GM12874 (cell line): Measurements from ENCODE around the gene SLC16A3.

ENCODE experiments used
- TF ChIP-seq, protein P1 (sequence below): IDR thresholded peaks from 2 replicates; pipeline ENCODE4 v1.5.1; 2011; ENCODE audit warnings: low read depth, mild to moderate bottlenecking, control low read depth, low read length, moderate library complexity; ENCODE audit not compliant: insufficient read depth

Gene SLC16A3

DNA sequence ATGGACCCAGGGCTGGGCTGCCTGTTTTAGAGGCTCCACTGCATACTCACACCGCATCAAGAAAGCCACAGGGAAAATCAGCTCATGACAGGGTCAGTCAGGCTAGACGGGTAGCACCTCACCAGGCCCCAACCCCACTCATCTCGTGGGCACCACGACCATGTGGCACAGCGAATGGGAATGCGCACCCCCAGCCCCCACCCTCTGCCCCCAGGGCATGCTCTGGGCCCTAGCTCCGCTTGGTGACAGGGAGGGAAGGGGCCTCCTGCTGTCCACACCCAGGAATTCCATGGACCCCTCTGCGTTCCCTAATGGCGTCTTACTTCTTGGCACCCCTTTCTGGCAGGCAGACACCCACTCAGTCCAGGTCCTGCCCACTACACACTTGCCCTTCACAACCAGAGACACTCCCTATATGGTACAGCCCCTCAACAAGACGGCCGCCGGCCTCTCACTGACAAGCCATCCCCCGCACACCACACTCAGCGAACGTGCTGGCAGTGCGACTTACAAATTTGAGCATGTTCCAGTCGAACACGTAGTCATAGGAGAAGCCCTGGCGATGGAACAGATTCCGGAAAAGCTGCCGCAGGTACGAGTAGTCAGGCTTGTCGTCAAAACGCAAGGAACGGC, 22.1 kb downstream of the SLC16A3 start:
- TF ChIP-seq, protein P1, sequence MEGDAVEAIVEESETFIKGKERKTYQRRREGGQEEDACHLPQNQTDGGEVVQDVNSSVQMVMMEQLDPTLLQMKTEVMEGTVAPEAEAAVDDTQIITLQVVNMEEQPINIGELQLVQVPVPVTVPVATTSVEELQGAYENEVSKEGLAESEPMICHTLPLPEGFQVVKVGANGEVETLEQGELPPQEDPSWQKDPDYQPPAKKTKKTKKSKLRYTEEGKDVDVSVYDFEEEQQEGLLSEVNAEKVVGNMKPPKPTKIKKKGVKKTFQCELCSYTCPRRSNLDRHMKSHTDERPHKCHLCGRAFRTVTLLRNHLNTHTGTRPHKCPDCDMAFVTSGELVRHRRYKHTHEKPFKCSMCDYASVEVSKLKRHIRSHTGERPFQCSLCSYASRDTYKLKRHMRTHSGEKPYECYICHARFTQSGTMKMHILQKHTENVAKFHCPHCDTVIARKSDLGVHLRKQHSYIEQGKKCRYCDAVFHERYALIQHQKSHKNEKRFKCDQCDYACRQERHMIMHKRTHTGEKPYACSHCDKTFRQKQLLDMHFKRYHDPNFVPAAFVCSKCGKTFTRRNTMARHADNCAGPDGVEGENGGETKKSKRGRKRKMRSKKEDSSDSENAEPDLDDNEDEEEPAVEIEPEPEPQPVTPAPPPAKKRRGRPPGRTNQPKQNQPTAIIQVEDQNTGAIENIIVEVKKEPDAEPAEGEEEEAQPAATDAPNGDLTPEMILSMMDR = no peak

DNA sequence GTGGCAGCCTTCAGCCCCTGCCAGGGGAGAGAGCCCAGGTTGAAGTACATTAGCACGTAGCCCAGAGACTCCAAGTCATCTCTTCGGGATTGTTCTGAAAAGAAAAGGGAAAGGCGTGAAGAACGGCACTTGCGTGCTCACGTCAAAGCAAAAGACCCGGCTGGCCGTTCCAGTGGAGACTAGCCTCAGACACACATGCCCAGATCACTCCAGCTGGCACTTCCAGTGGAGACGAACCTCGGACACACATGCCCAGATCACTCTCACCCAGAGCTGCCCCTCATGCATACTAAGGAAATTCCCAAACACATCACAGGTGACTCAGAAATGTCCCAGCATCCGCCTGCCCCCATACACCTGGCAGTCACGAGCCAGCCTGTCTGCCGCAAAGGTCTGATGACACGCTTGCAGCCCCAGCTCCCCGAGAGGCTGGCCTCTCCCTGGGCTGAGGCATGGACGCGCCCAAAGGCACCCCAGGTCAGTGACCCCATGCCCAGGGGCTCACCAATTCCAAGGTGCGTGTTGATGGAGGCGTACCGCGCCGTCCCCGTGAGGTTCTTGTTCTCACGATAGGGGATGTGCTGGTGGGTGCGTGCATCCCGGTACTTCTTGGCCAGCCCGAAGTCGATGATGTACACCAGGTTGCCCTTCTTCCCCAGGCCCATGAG, 23.8 kb downstream of the SLC16A3 start:
- TF ChIP-seq, protein P1 = no peak

DNA sequence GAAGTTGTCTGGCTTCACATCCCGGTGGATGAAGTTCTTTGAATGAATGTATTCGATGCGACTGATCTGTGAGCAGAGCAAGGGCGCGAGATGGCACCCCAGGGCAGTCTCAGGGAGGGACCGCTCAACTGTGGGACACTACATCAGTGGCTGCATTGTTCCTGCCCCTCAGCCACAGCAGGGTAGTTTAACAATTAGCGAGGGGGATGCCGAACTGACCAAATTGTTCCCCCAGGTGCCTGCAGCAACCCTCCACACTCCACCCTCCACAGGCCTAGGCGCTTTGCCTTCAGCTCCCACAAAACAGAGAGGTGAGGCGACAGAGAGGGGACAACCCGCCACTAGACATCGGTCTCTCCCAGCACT, 24.3 kb downstream of the SLC16A3 start:
- TF ChIP-seq, protein P1 = no peak

DNA sequence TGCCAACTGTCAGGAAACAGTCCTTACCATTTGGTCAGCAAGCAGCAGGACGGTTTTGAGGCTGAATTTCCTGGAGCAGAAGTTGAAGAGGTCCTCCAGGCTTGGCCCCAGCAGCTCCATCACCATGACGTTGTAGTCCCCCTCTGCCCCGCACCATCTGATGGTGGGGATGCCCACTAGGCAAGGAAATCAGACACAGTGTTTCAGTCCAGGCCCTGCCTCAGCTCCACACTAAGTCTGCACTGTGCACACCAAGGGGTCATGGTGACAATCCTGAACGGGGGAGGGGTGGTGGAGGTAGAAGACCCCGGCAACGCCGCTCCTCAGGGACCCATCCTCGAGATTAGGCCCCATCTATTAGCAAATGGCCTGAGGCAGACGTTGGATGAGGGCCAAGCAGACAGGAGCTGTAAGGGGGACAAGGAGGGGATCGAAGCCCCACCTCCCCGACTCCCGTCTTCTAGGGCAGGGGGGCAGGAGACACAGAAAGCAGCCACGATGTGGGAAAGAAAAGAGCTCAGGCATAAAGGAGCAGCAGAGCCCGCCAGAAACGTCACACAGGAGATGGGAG, 26.6 kb downstream of the SLC16A3 start:
- TF ChIP-seq, protein P1 = no peak

DNA sequence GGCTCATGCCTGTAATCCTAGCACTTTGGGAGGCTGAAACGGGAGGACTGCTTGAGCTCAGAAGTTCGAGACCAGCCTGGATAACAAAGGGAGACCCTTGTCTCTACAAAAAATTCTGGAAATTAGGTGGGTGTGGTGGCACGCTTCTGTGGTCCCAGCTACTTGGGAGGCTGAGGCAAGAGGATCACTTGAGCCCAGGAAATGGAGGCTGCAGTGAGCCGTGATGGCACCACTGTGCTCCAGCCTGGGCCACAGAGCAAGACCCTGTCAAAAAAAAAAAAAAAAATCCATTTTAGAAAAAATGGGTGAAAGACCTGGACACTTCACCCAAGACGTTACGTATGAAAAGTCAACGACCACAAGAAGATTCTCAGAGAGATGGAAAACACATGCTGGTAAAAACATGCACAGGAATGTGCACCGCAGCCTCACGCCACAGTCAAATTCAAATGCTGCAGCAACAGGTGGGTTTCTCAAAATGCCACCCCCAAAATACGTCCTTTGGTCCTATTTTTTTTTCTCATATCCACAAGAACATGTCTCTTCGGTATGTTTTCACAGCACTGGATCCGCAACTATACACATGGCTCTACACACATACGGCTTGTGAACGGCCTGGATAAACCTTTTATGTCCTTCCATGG, 27.5 kb downstream of the SLC16A3 start:
- TF ChIP-seq, protein P1 = no peak

DNA sequence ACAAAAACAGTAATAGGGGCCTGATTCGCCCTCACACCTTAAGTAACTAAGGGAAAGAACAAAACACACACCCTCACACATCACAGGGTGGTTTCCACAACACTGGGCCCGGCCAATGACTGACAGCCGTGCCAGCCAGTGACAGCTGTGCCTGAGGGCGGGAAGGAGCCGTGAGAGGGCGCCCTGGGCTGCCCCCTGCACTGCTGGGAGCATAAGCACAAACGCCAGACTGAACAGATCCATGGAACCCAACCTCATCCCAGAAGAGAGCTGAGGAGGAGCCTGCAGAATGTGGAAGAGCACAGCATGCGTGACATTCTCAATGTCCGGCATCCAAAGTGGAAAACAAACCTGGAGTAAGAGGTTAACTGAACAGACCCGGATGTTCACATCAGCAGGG, 28.6 kb downstream of the SLC16A3 start:
- TF ChIP-seq, protein P1 = no peak

DNA sequence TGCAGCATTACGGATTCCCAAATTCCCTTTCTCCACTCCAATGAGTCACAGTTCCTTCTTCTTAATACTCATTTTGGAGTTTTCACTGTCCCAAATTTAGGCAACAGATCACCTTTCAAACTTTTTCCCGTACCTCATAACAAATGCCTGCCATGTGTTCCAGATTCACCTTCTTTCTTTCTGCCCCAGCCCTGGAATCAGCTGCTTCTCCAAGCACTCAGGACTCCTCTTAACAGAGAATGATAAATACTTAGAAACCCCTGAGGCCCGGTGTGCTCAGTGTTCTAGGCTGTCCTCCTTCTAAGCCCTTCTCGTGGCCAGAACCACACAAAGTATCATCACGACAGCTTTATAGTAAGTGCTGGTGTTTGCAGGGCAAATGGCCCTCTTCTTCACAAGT, 29.7 kb downstream of the SLC16A3 start:
- TF ChIP-seq, protein P1 = no peak
